K562 (cell line): ENCODE results near the gene CENPT. TPM values are rescaled to one million over a fixed set of nuclear protein-coding genes. Genes with fewer than 3 reads are reported as not detected.

Source experiments
- ARHGAP35 ChIP-seq: fragments of 450-650 bp; IDR thresholded peaks from 2 replicates; pipeline ENCODE4 v1.6.1; 2018; ENCODE audit not compliant: partially characterized antibody
- BDP1 ChIP-seq: IDR thresholded peaks from 3 replicates; pipeline ENCODE4 v1.6.1; 2011; ENCODE audit not compliant: insufficient read length, insufficient read depth
- CREB3L1 ChIP-seq: fragments of 450-650 bp; IDR thresholded peaks from 2 replicates; pipeline ENCODE4 v1.6.1; 2014; ENCODE audit warnings: low read depth, mild to moderate bottlenecking, moderate library complexity, borderline replicate concordance
- ELF4 ChIP-seq: fragments of 450-650 bp; formaldehyde crosslinking; IDR thresholded peaks from 2 replicates; pipeline ENCODE4 v1.4.0; 2022; ENCODE audit warnings: missing genetic modification characterization
- ELK1 ChIP-seq: sonication (generic); formaldehyde crosslinking; IDR thresholded peaks from 2 replicates; pipeline ENCODE4 v1.8.1; 2022; ENCODE audit warnings: missing genetic modification reagents
- FOXJ2 ChIP-seq: fragments of 200-800 bp; sonication (Bioruptor generic); IDR thresholded peaks from 2 replicates; pipeline ENCODE4 v1.6.1; 2016; ENCODE audit warnings: missing genetic modification characterization, missing compliant biosample characterization
- HMG20B ChIP-seq: fragments of 250-450 bp; sonication (Bioruptor Pico); IDR thresholded peaks from 2 replicates; pipeline ENCODE4 v1.5.0; 2021; ENCODE audit warnings: mild to moderate bottlenecking
- MCM5 ChIP-seq: fragments of 450-650 bp; IDR thresholded peaks from 2 replicates; pipeline ENCODE4 v1.6.1; 2016; ENCODE audit warnings: low read depth
- NUFIP1 ChIP-seq: fragments of 450-650 bp; IDR thresholded peaks from 2 replicates; pipeline ENCODE4 v1.6.1; 2018; ENCODE audit not compliant: partially characterized antibody
- YY1 ChIP-seq, 3 experiments: IDR thresholded peaks; 2 replicates each; pipeline ENCODE4 v1.6.1; 2011; ENCODE audit warnings: low read length in 2 of 3, mild to moderate bottlenecking in 2 of 3, moderate library complexity in 2 of 3, borderline replicate concordance in 1 of 3, control low read depth in 1 of 3, low read depth in 1 of 3; ENCODE audit not compliant: insufficient read depth in 3 of 3, insufficient replicate concordance in 2 of 3, control insufficient read depth in 1 of 3, insufficient read length in 1 of 3; ENCODE audit errors: extremely low read depth in 1 of 3
- ZNF124 ChIP-seq: sonication (generic); formaldehyde crosslinking; IDR thresholded peaks from 2 replicates; pipeline ENCODE4 v1.8.1; 2022; ENCODE audit warnings: missing genetic modification reagents
- polyA plus RNA-seq, 8 experiments: library from polyadenylated mRNA; depleted of rRNA in 4 of 8; stranded (reverse) in 5 of 8; unstranded in 3 of 8; fragments of >200 nt; fragmentation: Nextera tagmentation in 2 of 8; fragmentation: Illumina TruSeq in 1 of 8; extraction: Ambion mirVana in 2 of 8; extraction: Trizol in 1 of 8; gene quantifications; 2 replicates each; pipeline versions ENCODE4 v1.2.1 to v1.2.3, GENCODE V29; 2011 to 2014; ENCODE audit warnings: inconsistent platforms in 1 of 8, missing spikeins in 1 of 8
- total RNA-seq, 7 experiments: library from RNA; depleted of rRNA in 6 of 7; stranded (reverse); fragments of >200 nt in 6 of 7; fragmentation: Illumina TruSeq in 2 of 7; extraction: Trizol in 2 of 7; gene quantifications; 2 replicates each; pipeline versions ENCODE4 v1.2.1 to v1.2.3, GENCODE V29; 2011 to 2021; ENCODE audit warnings: low replicate concordance in 1 of 7
- TF ChIP-seq, protein P1 (sequence below): fragments of 250-450 bp; sonication (Bioruptor Pico); IDR thresholded peaks from 2 replicates; pipeline ENCODE4 v1.4.0; 2020; ENCODE audit warnings: mild to moderate bottlenecking, moderate library complexity
- TF ChIP-seq, protein P2 (sequence below): fragments of 450-650 bp; formaldehyde crosslinking; IDR thresholded peaks from 2 replicates; pipeline ENCODE4 v1.4.0; 2022; ENCODE audit warnings: missing genetic modification characterization
- TF ChIP-seq, protein P3 (sequence below): sonication (generic); formaldehyde crosslinking; IDR thresholded peaks from 2 replicates; pipeline ENCODE4 v1.8.0; 2022; ENCODE audit warnings: mild to moderate bottlenecking, missing genetic modification reagents
- TF ChIP-seq, protein P4 (sequence below): sonication (generic); formaldehyde crosslinking; IDR thresholded peaks from 2 replicates; pipeline ENCODE4 v1.8.0; 2022; ENCODE audit warnings: mild to moderate bottlenecking, missing genetic modification reagents

CENPT gene
- total and polyA plus RNA-seq, 9 of the 15 experiments (the other 6 are each of a cell fraction or from before 2014, with no cell fraction given) = 3.6 to 94.2 (median 44.1) TPM

- TF ChIP-seq CREB3L1 (peak; percentile 92), ELK1 (CRISPR knock-in tag) (no peak), MCM5 (no peak), YY1 (IDR thresholded peaks at IDR 0.05; ENCODE audit: borderline replicate concordance in 1 of 3, control insufficient read depth in 1 of 3, extremely low read depth in 1 of 3, insufficient read depth in 3 of 3, insufficient read length in 1 of 3, insufficient replicate concordance in 2 of 3, low read depth in 1 of 3, low read length in 2 of 3) (peak in 2 of 3 experiments; percentile 36 to 67), FOXJ2 (tag) (no peak), NUFIP1 (no peak), ELF4 (CRISPR knock-in tag) (peak; percentile 78; the same call in 1 of the 2 replicates), ZNF124 (CRISPR knock-in tag) (no peak), BDP1 (no peak), HMG20B (CRISPR knock-in tag) (no peak), ARHGAP35 (no peak)
- TF ChIP-seq, protein P1, sequence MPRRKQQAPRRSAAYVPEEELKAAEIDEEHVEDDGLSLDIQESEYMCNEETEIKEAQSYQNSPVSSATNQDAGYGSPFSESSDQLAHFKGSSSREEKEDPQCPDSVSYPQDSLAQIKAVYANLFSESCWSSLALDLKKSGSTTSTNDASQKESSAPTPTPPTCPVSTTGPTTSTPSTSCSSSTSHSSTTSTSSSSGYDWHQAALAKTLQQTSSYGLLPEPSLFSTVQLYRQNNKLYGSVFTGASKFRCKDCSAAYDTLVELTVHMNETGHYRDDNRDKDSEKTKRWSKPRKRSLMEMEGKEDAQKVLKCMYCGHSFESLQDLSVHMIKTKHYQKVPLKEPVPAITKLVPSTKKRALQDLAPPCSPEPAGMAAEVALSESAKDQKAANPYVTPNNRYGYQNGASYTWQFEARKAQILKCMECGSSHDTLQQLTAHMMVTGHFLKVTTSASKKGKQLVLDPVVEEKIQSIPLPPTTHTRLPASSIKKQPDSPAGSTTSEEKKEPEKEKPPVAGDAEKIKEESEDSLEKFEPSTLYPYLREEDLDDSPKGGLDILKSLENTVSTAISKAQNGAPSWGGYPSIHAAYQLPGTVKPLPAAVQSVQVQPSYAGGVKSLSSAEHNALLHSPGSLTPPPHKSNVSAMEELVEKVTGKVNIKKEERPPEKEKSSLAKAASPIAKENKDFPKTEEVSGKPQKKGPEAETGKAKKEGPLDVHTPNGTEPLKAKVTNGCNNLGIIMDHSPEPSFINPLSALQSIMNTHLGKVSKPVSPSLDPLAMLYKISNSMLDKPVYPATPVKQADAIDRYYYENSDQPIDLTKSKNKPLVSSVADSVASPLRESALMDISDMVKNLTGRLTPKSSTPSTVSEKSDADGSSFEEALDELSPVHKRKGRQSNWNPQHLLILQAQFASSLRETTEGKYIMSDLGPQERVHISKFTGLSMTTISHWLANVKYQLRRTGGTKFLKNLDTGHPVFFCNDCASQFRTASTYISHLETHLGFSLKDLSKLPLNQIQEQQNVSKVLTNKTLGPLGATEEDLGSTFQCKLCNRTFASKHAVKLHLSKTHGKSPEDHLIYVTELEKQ = peak; percentile 66; the same call in 1 of the 2 replicates
- TF ChIP-seq, protein P2, sequence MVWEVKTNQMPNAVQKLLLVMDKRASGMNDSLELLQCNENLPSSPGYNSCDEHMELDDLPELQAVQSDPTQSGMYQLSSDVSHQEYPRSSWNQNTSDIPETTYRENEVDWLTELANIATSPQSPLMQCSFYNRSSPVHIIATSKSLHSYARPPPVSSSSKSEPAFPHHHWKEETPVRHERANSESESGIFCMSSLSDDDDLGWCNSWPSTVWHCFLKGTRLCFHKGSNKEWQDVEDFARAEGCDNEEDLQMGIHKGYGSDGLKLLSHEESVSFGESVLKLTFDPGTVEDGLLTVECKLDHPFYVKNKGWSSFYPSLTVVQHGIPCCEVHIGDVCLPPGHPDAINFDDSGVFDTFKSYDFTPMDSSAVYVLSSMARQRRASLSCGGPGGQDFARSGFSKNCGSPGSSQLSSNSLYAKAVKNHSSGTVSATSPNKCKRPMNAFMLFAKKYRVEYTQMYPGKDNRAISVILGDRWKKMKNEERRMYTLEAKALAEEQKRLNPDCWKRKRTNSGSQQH (CRISPR knock-in tag) = peak; percentile 81; the same call in 1 of the 2 replicates
- TF ChIP-seq, protein P3, sequence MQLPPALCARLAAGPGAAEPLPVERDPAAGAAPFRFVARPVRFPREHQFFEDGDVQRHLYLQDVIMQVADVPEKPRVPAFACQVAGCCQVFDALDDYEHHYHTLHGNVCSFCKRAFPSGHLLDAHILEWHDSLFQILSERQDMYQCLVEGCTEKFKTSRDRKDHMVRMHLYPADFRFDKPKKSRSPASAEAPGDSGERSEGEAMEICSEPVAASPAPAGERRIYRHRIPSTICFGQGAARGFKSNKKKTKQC (CRISPR knock-in tag) = peak; percentile 64; the same call in 1 of the 2 replicates
- TF ChIP-seq, protein P4, sequence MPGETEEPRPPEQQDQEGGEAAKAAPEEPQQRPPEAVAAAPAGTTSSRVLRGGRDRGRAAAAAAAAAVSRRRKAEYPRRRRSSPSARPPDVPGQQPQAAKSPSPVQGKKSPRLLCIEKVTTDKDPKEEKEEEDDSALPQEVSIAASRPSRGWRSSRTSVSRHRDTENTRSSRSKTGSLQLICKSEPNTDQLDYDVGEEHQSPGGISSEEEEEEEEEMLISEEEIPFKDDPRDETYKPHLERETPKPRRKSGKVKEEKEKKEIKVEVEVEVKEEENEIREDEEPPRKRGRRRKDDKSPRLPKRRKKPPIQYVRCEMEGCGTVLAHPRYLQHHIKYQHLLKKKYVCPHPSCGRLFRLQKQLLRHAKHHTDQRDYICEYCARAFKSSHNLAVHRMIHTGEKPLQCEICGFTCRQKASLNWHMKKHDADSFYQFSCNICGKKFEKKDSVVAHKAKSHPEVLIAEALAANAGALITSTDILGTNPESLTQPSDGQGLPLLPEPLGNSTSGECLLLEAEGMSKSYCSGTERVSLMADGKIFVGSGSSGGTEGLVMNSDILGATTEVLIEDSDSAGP (CRISPR knock-in tag) = no peak
These were observed 25.3 kb upstream of the CENPT start, which contains the start of gene EDC4 (continued) for GRCh38 chr16:67872631-67873434.
